Lung (tissue), 12 donors: ENCODE measurements around the gene HMX1. TPM values are rescaled to one million over a fixed set of nuclear protein-coding genes. Genes with fewer than 3 reads are reported as not detected.
A peak's percentile ranks its signal among the peaks of the same experiment; 100 is the strongest.

Experiments used
- ATAC-seq: fragments of 200-7000 bp; cut with Tn5 transposase; one replicate; pipeline ENCODE4 v1.9.1; 2020; ENCODE audit warnings: moderate number of reproducible peaks; ENCODE audit not compliant: insufficient read depth, low FRiP score
- DNase-seq, 3 donors: peaks; one replicate each; pipeline ENCODE4 v3.0.0-alpha.2; 2013 to 2017
- H3K27ac ChIP-seq, 2 donors: one replicate each; pipeline ENCODE4 v1.5.1; 2013; ENCODE audit warnings: mild to moderate bottlenecking in 2 of 2, moderate library complexity in 2 of 2, control low read depth in 1 of 2, inconsistent platforms in 1 of 2, low read depth in 1 of 2, low read length in 1 of 2
- H3K27me3 ChIP-seq, 3 donors: one replicate each; pipeline ENCODE4 v1.5.1; 2013; ENCODE audit warnings: low read length in 2 of 3; ENCODE audit not compliant: control insufficient read depth in 3 of 3, insufficient read depth in 3 of 3
- H3K36me3 ChIP-seq, 4 donors: one replicate each; pipeline ENCODE4 v1.5.1; 2013; ENCODE audit warnings: low read length in 4 of 4, mild to moderate bottlenecking in 1 of 4, moderate library complexity in 1 of 4; ENCODE audit not compliant: control insufficient read depth in 4 of 4, insufficient read depth in 4 of 4
- H3K4me1 ChIP-seq, 5 donors: one replicate each; pipeline ENCODE4 v1.5.1; 2013; ENCODE audit warnings: low read length in 5 of 5, mild to moderate bottlenecking in 2 of 5, moderate library complexity in 1 of 5; ENCODE audit not compliant: control insufficient read depth in 5 of 5, insufficient read depth in 5 of 5
- H3K4me3 ChIP-seq: one replicate; pipeline ENCODE4 v1.5.1; 2013; ENCODE audit warnings: mild to moderate bottlenecking, control low read depth, moderate library complexity
- H3K9ac ChIP-seq, 2 donors: one replicate each; pipeline ENCODE4 v1.5.1; 2013; ENCODE audit warnings: low read length in 2 of 2, control low read depth in 1 of 2; ENCODE audit not compliant: insufficient read depth in 1 of 2
- H3K9me3 ChIP-seq, 4 donors: one replicate each; pipeline ENCODE4 v1.5.1; 2013; ENCODE audit warnings: low read length in 3 of 4, mild to moderate bottlenecking in 1 of 4, moderate library complexity in 1 of 4; ENCODE audit not compliant: control insufficient read depth in 4 of 4, insufficient read depth in 3 of 4
- CTCF ChIP-seq: IDR thresholded peaks from 2 replicates; pipeline ENCODE4 v1.5.1; 2012; ENCODE audit warnings: mild to moderate bottlenecking; ENCODE audit errors: control extremely low read depth, extremely low read depth
- WGBS, 2 donors: extraction: QIAGEN DNeasy Blood & Tissue Kit; methylation state at CpG; one replicate each; pipeline ENCODE4 v1.1.7; 2013; 5-methylcytosine and 5-hydroxymethylcytosine counted together
- polyA plus RNA-seq, 2 donors: library from polyadenylated mRNA; stranded (reverse); fragments of 200-250 nt; gene quantifications; one replicate each; pipeline ENCODE4 v1.2.1, GENCODE V29; 2013
- total RNA-seq, 2 donors: library from RNA; depleted of rRNA in 1 of 2; stranded (reverse); fragments of >200 nt in 1 of 2; gene quantifications; one replicate each; pipeline ENCODE4 v1.2.1, GENCODE V29; 2014 to 2021
- donor health status: control.
- donor health status: control.
- donor health status: Bipolar disorder and iron deficiency.
- donor health status: healthy.
- donor health status: DM: yes; HTN: yes; CAD: no.

The HMX1 gene
- total and polyA plus RNA-seq, 4 donors = not detected

DNA sequence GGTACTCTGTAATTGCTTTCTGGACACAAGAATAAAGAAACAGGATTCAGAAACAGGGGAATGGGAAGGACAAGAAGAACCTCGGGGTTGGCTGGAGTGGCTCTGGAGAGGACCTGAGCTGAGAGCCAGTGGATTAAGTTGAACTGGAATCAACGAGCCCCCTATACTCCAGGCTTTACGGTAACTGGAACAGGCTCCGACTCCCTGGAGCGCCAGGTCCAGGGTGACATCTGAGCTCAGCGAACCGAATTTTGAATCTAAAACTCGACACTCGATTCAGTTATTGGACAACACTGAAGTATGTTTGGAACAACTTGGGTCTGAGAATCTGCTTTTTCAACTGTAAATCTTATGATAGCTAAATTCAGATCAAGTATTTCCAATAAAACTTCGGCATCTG lies 23.9 kb downstream of the HMX1 start:
- ATAC-seq = no peak
- DNase-seq = peak in 2 of 3 donors; percentile 13 to 50
- Histone ChIP-seq H3K27ac (no peak overlapping the region), H3K27me3 (peaks cover 0 to 33% (median 13%) of the 10 kb centered on the region in 3 donors), H3K36me3 (no peaks in the 10 kb centered on the region), H3K4me3 (no peak overlapping the region), H3K9ac (no peak overlapping the region), H3K9me3 (peaks cover 0 to 14% (median 2%) of the 10 kb centered on the region in 4 donors), H3K4me1 (no peaks in the 10 kb centered on the region)
- WGBS, 2 donors = 9 to 17% methylated on average over 10 of the region's 10 CpGs
- no peak for TF ChIP-seq CTCF

DNA sequence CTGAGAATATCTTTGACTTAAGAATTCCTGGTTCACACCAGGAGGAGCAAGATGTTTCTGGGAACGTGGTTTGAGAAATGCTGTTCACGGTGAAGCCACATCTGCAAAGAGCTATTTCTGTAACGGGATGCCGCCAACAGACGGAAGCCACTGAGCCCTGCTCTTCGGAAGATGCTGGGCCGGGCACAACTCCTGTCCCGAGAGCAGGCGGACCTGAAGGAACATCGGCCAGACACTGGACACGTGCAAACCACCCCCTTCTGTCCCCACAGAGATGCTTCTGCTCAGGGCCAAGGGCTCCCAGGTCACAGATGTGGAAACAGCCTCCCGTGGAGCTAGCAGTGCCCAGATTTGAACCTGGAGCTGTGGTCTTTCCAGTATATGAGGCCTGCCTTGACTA lies 24.3 kb downstream of the HMX1 start:
- 78 to 82% methylated on average over 12 of the region's 12 CpGs for WGBS, 2 donors
- H3K4me3 ChIP-seq = no peak overlapping the region
- TF ChIP-seq CTCF = no peak
- H3K27me3 ChIP-seq = peaks cover 0 to 30% (median 13%) of the 10 kb centered on the region in 3 donors
- no peaks in the 10 kb centered on the region for H3K4me1 ChIP-seq
- peaks cover 0 to 12% (median 2%) of the 10 kb centered on the region in 4 donors for H3K9me3 ChIP-seq
- peak in 1 of 3 donors; percentile 5 for DNase-seq
- no peak overlapping the region for H3K9ac ChIP-seq
- H3K36me3 ChIP-seq = no peaks in the 10 kb centered on the region
- no peak for ATAC-seq
- no peak overlapping the region for H3K27ac ChIP-seq

- H3K27ac ChIP-seq = no peak overlapping the region
- no peak overlapping the region for H3K9ac ChIP-seq
- no peaks in the 10 kb centered on the region for H3K4me1 ChIP-seq
- H3K36me3 ChIP-seq = no peaks in the 10 kb centered on the region
- ATAC-seq (no peak), DNase-seq (no peak)
- peaks cover 0 to 26% (median 10%) of the 10 kb centered on the region in 3 donors for H3K27me3 ChIP-seq
- TF ChIP-seq CTCF = no peak
- 49 to 73% methylated on average over 3 of the region's 3 CpGs for WGBS, 2 donors
- H3K4me3 ChIP-seq = no peak overlapping the region
- H3K9me3 ChIP-seq = peaks cover 0 to 13% (median 2%) of the 10 kb centered on the region in 4 donors
Measured at GRCh38 chr4:8846826-8847225, 24.8 kb downstream of the HMX1 start.

- H3K9me3 ChIP-seq = peaks cover 0 to 15% (median 2%) of the 10 kb centered on the region in 4 donors
- no peak for TF ChIP-seq CTCF
- no peak overlapping the region for H3K27ac ChIP-seq
- WGBS, 2 donors = 72 to 75% methylated on average over 9 of the region's 9 CpGs
- H3K4me3 ChIP-seq = no peak overlapping the region
- ATAC-seq (no peak), DNase-seq (no peak)
- peaks cover 0 to 26% (median 10%) of the 10 kb centered on the region in 3 donors for H3K27me3 ChIP-seq
- H3K9ac ChIP-seq = no peak overlapping the region
- H3K36me3 ChIP-seq = no peaks in the 10 kb centered on the region
- no peaks in the 10 kb centered on the region for H3K4me1 ChIP-seq
Measured at GRCh38 chr4:8846046-8846720, 25.5 kb downstream of the HMX1 start.
